Astrocyte of the hippocampus (primary cell): Measurements from ENCODE around the gene FRAS1.
"Not testable (repeated sequence)": the region's sequence is repeated elsewhere in the genome, so short reads cannot be mapped to it uniquely, and the experiment has no call there.

Source experiments
- DNase-seq: peaks from one replicate; pipeline ENCODE4 v3.0.0; 2011; ENCODE audit warnings: low read depth, low spot score

Gene FRAS1

GRCh38 chr4:78432896-78433295 is 375.8 kb downstream of the FRAS1 start:
- DNase-seq: peak; percentile 73

GRCh38 chr4:78437608-78438088 is 380.5 kb downstream of the FRAS1 start:
- no peak for DNase-seq

GRCh38 chr4:78439328-78439727 is 382.2 kb downstream of the FRAS1 start:
- DNase-seq: peak; percentile 3

GRCh38 chr4:78441756-78442155 is 384.6 kb downstream of the FRAS1 start:
- no peak for DNase-seq

GRCh38 chr4:78446619-78447018 is 389.5 kb downstream of the FRAS1 start:
- DNase-seq: no peak

GRCh38 chr4:78451407-78451806 is 394.3 kb downstream of the FRAS1 start:
- DNase-seq: no peak

- DNase-seq: no peak
These were observed 396.9 kb downstream of the FRAS1 start for GRCh38 chr4:78454016-78454415.

GRCh38 chr4:78457751-78458150 is 400.6 kb downstream of the FRAS1 start:
- no peak for DNase-seq

GRCh38 chr4:78459327-78459726 is 402.2 kb downstream of the FRAS1 start:
- DNase-seq: no peak

GRCh38 chr4:78460368-78460767 is 403.2 kb downstream of the FRAS1 start:
- DNase-seq: no peak

- no peak for DNase-seq
These were observed 407.1 kb downstream of the FRAS1 start for GRCh38 chr4:78464265-78464664.

- not testable (repeated sequence) for DNase-seq
These were observed 410.1 kb downstream of the FRAS1 start for GRCh38 chr4:78467223-78467622.

- no peak for DNase-seq
These were observed 411.1 kb downstream of the FRAS1 start for GRCh38 chr4:78468272-78468671.

- no peak for DNase-seq
These were observed 419.1 kb downstream of the FRAS1 start for GRCh38 chr4:78476108-78476704.

- DNase-seq: no peak
These were observed 420.2 kb downstream of the FRAS1 start for GRCh38 chr4:78477276-78477675.

GRCh38 chr4:78478523-78478922 is 421.4 kb downstream of the FRAS1 start:
- DNase-seq: no peak

- DNase-seq: no peak
These were observed 423.2 kb downstream of the FRAS1 start for GRCh38 chr4:78480286-78480685.

GRCh38 chr4:78481180-78481579 is 424.1 kb downstream of the FRAS1 start:
- DNase-seq: no peak

- no peak for DNase-seq
These were observed 425.2 kb downstream of the FRAS1 start for GRCh38 chr4:78482281-78482680.

GRCh38 chr4:78483811-78484210 is 426.7 kb downstream of the FRAS1 start:
- DNase-seq: no peak

- no peak for DNase-seq
These were observed 427.5 kb downstream of the FRAS1 start for GRCh38 chr4:78484574-78484973.

- DNase-seq: no peak
These were observed 436.6 kb downstream of the FRAS1 start for GRCh38 chr4:78493731-78494130.

- DNase-seq: no peak
These were observed 439.0 kb downstream of the FRAS1 start for GRCh38 chr4:78496021-78496643.

- DNase-seq: not testable (repeated sequence)
These were observed 449.1 kb downstream of the FRAS1 start for GRCh38 chr4:78506260-78506659.
